Gastroesophageal sphincter (tissue), 4 donors: ENCODE measurements around the gene SLCO3A1. TPM values are rescaled to one million over a fixed set of nuclear protein-coding genes. Genes with fewer than 3 reads are reported as not detected.
A peak's percentile ranks its signal among the peaks of the same experiment; 100 is the strongest.

Experiments
- ATAC-seq: fragments of 150-250 bp; one replicate; pipeline ENCODE4 v1.9.1; 2016; ENCODE audit warnings: mild to moderate bottlenecking, moderate library complexity
- H3K27ac ChIP-seq, 4 donors: fragments of 200-600 bp; sonication (generic) in 3 of 4; 1 replicate in 3 of 4; 2 replicates in 1 of 4; pipeline ENCODE4 v1.5.1; 2016 to 2019
- H3K27me3 ChIP-seq: fragments of 200-600 bp; sonication (generic); one replicate; pipeline ENCODE4 v1.5.1; 2019
- H3K36me3 ChIP-seq, 2 donors: fragments of 200-600 bp; sonication (generic); one replicate each; pipeline ENCODE4 v1.5.1; 2019; ENCODE audit warnings: control low read depth in 1 of 2
- H3K4me1 ChIP-seq, 3 donors: fragments of 200-600 bp; sonication (generic); 1 replicate in 2 of 3; 2 replicates in 1 of 3; pipeline ENCODE4 v1.5.1; 2016 to 2019; ENCODE audit warnings: control low read depth in 2 of 3
- H3K4me3 ChIP-seq, 2 donors: fragments of 200-600 bp; sonication (generic); one replicate each; pipeline ENCODE4 v1.5.1; 2019; ENCODE audit warnings: mild to moderate bottlenecking in 1 of 2, moderate library complexity in 1 of 2
- H3K9me3 ChIP-seq, 3 donors: fragments of 200-600 bp; sonication (generic); one replicate each; pipeline ENCODE4 v1.5.1; 2017 to 2019; ENCODE audit warnings: control low read depth in 2 of 3
- EP300 ChIP-seq: sonication (generic); formaldehyde crosslinking; IDR thresholded peaks from one replicate; pipeline ENCODE4 v1.6.1; 2017; ENCODE audit warnings: antibody characterized with exemption, mild to moderate bottlenecking
- POLR2A ChIP-seq, 2 donors: fragments of 450-650 bp; IDR thresholded peaks; one replicate each; pipeline ENCODE4 v1.6.1; 2017; ENCODE audit warnings: antibody characterized with exemption in 2 of 2, mild to moderate bottlenecking in 2 of 2, moderate library complexity in 1 of 2
- POLR2AphosphoS5 ChIP-seq: sonication (generic); formaldehyde crosslinking; IDR thresholded peaks from one replicate; pipeline ENCODE4 v1.6.1; 2017; ENCODE audit warnings: antibody characterized with exemption
- WGBS, 2 donors: methylation state at CpG; one replicate each; pipeline ENCODE4 v1.1.5; 2018; ENCODE audit warnings: low coverage in 1 of 2; 5-methylcytosine and 5-hydroxymethylcytosine counted together
- total RNA-seq, 4 donors: library from RNA; depleted of rRNA; stranded (reverse); fragments of >200 nt; gene quantifications; one replicate each; pipeline ENCODE4 v1.1.0, GENCODE V29; 2016
- TF ChIP-seq, protein P1 (sequence below), 4 experiments: fragments of 200-600 bp in 2 of 4; fragments of 450-650 bp in 2 of 4; sonication (generic) in 1 of 4; IDR thresholded peaks; one replicate each; pipeline ENCODE4 v1.5.1; 2017 to 2019; ENCODE audit warnings: antibody characterized with exemption in 4 of 4, mild to moderate bottlenecking in 2 of 4, moderate library complexity in 2 of 4

SLCO3A1 gene
- total RNA-seq, 4 donors from 2014 or later, result 10.1 to 14.4 (median 12.1) TPM

DNA sequence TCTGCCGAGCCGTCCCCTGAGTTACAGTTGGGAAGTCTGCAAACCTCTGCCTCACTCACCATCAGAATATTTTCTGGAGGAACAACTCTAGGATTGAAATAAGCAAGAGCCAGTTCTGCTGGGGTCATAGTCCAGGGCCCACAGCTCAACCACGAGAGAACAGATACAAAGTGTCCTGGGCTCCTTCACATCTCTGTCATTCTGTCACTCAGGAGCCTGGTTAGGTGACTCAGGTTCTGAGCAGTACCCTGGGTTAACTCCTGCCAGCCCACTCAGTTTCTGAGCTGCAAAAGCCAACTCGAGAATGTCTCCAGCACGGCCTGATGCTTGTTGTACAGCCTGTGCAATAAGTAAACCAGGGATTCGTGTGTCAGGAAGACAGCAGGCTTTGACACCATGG lies 155.7 kb downstream of the SLCO3A1 start:
- no peaks in the 10 kb centered on the region for H3K36me3 ChIP-seq
- H3K27ac ChIP-seq, result no peak overlapping the region
- TF ChIP-seq EP300 (no peak), POLR2A (IDR thresholded peaks at IDR 0.05) (no peak), POLR2AphosphoS5 (no peak)
- TF ChIP-seq, protein P1, sequence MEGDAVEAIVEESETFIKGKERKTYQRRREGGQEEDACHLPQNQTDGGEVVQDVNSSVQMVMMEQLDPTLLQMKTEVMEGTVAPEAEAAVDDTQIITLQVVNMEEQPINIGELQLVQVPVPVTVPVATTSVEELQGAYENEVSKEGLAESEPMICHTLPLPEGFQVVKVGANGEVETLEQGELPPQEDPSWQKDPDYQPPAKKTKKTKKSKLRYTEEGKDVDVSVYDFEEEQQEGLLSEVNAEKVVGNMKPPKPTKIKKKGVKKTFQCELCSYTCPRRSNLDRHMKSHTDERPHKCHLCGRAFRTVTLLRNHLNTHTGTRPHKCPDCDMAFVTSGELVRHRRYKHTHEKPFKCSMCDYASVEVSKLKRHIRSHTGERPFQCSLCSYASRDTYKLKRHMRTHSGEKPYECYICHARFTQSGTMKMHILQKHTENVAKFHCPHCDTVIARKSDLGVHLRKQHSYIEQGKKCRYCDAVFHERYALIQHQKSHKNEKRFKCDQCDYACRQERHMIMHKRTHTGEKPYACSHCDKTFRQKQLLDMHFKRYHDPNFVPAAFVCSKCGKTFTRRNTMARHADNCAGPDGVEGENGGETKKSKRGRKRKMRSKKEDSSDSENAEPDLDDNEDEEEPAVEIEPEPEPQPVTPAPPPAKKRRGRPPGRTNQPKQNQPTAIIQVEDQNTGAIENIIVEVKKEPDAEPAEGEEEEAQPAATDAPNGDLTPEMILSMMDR (IDR thresholded peaks at IDR 0.05), result no peak
- H3K9me3 ChIP-seq, result no peaks in the 10 kb centered on the region
- no peak overlapping the region for H3K4me3 ChIP-seq
- WGBS, 2 donors, result 43 to 81% methylated on average over 3 to 4 of the region's 6 CpGs
- no peak for ATAC-seq
- H3K27me3 ChIP-seq, result no peaks in the 10 kb centered on the region
- H3K4me1 ChIP-seq, result peaks cover 0 to 32% (median 5%) of the 10 kb centered on the region in 3 donors

DNA sequence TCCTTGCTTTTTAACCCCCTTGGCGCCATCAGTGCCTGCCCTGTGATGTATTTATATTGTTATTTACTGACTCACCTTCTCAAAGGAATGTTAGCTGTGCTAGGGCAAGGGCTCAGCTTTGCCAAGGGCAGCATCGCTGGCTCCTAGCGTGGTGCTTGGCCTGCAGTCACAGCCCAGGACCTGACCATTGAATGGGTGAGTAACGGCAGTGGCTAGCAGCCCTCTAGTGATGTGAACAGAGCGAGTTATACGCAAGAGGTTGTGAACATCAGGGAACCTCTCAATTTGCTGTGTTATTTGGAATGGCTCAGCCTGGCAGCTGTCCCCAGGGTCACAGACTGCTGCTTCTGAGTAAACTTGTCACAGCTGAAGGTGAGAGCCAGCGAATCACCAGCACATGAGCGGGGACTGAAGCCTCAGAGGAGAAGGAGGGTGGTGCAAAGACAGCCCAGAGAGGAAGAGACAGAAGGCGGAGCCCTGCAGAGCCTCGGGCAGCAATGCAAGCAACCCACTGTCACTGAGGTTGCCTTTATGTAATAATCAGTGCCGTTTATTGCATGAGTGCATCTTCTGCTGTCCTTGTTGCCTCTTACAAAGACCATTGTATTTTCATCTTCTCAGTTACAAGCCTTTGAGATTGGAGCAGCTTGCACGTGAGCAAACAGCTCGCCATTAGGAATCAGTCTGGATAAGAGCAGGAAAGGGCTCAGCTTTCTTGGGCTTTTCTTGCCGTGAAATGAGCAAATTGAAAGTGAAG lies 158.3 kb downstream of the SLCO3A1 start:
- no peak overlapping the region for H3K4me3 ChIP-seq

DNA sequence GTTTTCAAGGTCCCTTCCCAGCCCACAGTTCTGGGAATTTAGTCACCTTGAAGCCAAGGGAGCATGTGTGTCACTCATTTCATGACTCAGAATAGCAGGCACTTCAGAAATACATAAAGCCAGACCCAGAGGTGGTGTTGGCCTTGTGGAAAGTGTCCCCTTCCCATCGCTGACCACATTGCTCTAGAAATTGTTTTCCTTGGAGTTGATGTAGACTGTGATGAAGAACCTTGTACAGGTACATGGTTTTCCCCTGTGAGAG lies 158.8 kb downstream of the SLCO3A1 start:
- TF ChIP-seq EP300 (no peak), POLR2AphosphoS5 (no peak), POLR2A (IDR thresholded peaks at IDR 0.05) (no peak)
- TF ChIP-seq, protein P1 (IDR thresholded peaks at IDR 0.05), result no peak
- peak; percentile 19 for ATAC-seq
- H3K27me3 ChIP-seq, result no peaks in the 10 kb centered on the region
- H3K4me1 ChIP-seq, result peaks cover 0 to 34% (median 5%) of the 10 kb centered on the region in 3 donors
- H3K36me3 ChIP-seq, result no peaks in the 10 kb centered on the region
- H3K9me3 ChIP-seq, result no peaks in the 10 kb centered on the region
- H3K27ac ChIP-seq, result no peak overlapping the region
- no peak overlapping the region for H3K4me3 ChIP-seq
- 80% methylated on average over 1 of the region's 1 CpG; no CpG with 5 or more reads in 1 of the 2 donors for WGBS, 2 donors

More for the DNA sequence above, 158.3 kb downstream of the SLCO3A1 start:
- peak; percentile 34 for ATAC-seq
- Histone ChIP-seq H3K9me3 (no peaks in the 10 kb centered on the region), H3K4me1 (peaks cover 0 to 34% (median 5%) of the 10 kb centered on the region in 3 donors), H3K27ac (no peak overlapping the region), H3K36me3 (no peaks in the 10 kb centered on the region), H3K27me3 (no peaks in the 10 kb centered on the region)
- TF ChIP-seq POLR2A (IDR thresholded peaks at IDR 0.05), result no peak
- no peak for TF ChIP-seq EP300
- TF ChIP-seq POLR2AphosphoS5, result no peak
- TF ChIP-seq, protein P1 (IDR thresholded peaks at IDR 0.05), result no peak
- WGBS, 2 donors, result 85 to 90% methylated on average over 2 to 9 of the region's 14 CpGs

DNA sequence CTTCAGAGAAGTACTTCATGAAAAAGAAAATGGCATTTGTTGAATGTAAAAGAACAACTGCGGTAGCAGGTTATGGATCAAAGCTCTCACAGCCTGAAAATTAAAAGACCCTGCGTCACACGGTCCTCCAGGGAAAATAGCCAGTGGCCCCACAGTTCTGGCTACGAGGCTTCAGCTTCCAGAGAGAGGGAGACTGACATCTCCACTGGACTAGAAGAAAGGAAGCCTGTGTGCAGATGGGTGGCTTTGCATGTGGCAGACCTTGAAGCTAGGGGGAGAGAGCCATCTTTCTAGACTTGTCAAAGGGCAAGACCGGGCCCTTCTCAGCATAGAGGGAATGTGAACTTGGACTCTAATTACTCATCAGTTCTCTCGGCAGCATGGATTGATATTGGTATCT lies 159.4 kb downstream of the SLCO3A1 start:
- H3K4me1 ChIP-seq, result peaks cover 0 to 34% (median 5%) of the 10 kb centered on the region in 3 donors

DNA sequence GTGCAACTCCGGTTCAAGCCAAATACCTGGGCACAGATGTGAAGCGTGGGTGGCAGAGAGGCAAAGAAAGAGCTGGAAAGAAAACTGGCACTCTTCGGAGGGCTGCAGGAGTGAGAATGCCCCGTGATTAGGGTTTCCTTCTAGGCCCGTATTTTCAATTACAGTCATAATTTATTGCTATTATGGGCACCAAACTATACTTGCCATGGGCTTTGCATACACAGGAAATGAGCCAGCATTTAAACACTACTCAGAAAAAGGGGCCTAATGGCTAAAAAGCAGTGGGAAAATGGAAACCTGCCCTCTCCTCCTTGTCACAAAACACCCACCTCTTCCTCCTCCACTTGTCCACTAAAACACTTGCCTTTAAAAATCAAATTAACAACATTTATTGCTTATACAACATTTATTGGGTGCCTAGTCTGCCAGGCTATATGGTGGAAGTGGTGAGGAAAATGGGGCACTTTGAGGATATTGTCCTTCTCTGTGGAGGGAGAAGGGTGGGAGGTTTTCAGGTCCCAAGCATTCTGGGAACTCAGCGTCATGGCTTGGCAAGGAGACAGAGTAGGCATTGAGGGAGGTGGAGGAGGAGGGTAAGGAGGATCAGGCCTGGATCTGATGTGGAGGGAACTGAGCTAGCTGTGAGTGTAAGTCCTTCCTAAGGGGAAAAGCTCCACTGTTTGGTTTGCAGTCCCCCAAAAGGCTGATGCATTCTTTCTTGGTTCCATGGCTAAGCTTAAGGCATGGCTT lies 160.9 kb downstream of the SLCO3A1 start:
- no peaks in the 10 kb centered on the region for H3K9me3 ChIP-seq
- no peaks in the 10 kb centered on the region for H3K36me3 ChIP-seq
- no peak overlapping the region for H3K4me3 ChIP-seq
- no peak for ATAC-seq
- H3K4me1 ChIP-seq, result peaks cover 0 to 37% (median 5%) of the 10 kb centered on the region in 3 donors
- no peak overlapping the region for H3K27ac ChIP-seq
- H3K27me3 ChIP-seq, result no peaks in the 10 kb centered on the region
- WGBS, 2 donors, result 83 to 90% methylated on average over 4 to 6 of the region's 6 CpGs
- TF ChIP-seq POLR2A (IDR thresholded peaks at IDR 0.05) (no peak), EP300 (no peak), POLR2AphosphoS5 (no peak)
- TF ChIP-seq, protein P1 (IDR thresholded peaks at IDR 0.05), result no peak

More for the DNA sequence above, 159.4 kb downstream of the SLCO3A1 start:
- TF ChIP-seq POLR2A (IDR thresholded peaks at IDR 0.05) (no peak), POLR2AphosphoS5 (no peak)
- no peaks in the 10 kb centered on the region for H3K9me3 ChIP-seq
- H3K27ac ChIP-seq, result no peak overlapping the region
- H3K27me3 ChIP-seq, result no peaks in the 10 kb centered on the region
- H3K36me3 ChIP-seq, result no peaks in the 10 kb centered on the region
- no peak for ATAC-seq
- 92 to 100% methylated on average over 5 to 6 of the region's 6 CpGs for WGBS, 2 donors
- no peak overlapping the region for H3K4me3 ChIP-seq
